K562 (cell line): ENCODE data around the gene LGALS7B. TPM values are rescaled to one million over a fixed set of nuclear protein-coding genes. Genes with fewer than 3 reads are reported as not detected.

Experiments
- GATAD2A ChIP-seq: fragments of 450-650 bp; IDR thresholded peaks from 2 replicates; pipeline ENCODE4 v1.6.1; 2017
- PHF21A ChIP-seq: fragments of 450-650 bp; IDR thresholded peaks from 2 replicates; pipeline ENCODE4 v1.6.1; 2017; ENCODE audit warnings: low read depth, borderline replicate concordance
- STAG1 ChIP-seq: sonication (generic); formaldehyde crosslinking; IDR thresholded peaks from 2 replicates; pipeline ENCODE4 v1.5.0; 2020; ENCODE audit warnings: missing genetic modification reagents, borderline replicate concordance
- ZNF318 ChIP-seq, 2 experiments: fragments of 450-650 bp; IDR thresholded peaks; 2 replicates each; pipeline ENCODE4 v1.6.1; 2016; ENCODE audit warnings: mild to moderate bottlenecking in 2 of 2, borderline replicate concordance in 1 of 2, low read depth in 1 of 2, moderate library complexity in 1 of 2
- polyA plus RNA-seq, 8 experiments: library from polyadenylated mRNA; depleted of rRNA in 4 of 8; stranded (reverse) in 5 of 8; unstranded in 3 of 8; fragments of >200 nt; fragmentation: Nextera tagmentation in 2 of 8; fragmentation: Illumina TruSeq in 1 of 8; extraction: Ambion mirVana in 2 of 8; extraction: Trizol in 1 of 8; gene quantifications; 2 replicates each; pipeline versions ENCODE4 v1.2.1 to v1.2.3, GENCODE V29; 2011 to 2014; ENCODE audit warnings: inconsistent platforms in 1 of 8, missing spikeins in 1 of 8
- total RNA-seq, 7 experiments: library from RNA; depleted of rRNA in 6 of 7; stranded (reverse); fragments of >200 nt in 6 of 7; fragmentation: Illumina TruSeq in 2 of 7; extraction: Trizol in 2 of 7; gene quantifications; 2 replicates each; pipeline versions ENCODE4 v1.2.1 to v1.2.3, GENCODE V29; 2011 to 2021; ENCODE audit warnings: low replicate concordance in 1 of 7

LGALS7B gene
- total and polyA plus RNA-seq, 9 of the 15 experiments (the other 6 are each of a cell fraction or from before 2014, with no cell fraction given): not detected

DNA sequence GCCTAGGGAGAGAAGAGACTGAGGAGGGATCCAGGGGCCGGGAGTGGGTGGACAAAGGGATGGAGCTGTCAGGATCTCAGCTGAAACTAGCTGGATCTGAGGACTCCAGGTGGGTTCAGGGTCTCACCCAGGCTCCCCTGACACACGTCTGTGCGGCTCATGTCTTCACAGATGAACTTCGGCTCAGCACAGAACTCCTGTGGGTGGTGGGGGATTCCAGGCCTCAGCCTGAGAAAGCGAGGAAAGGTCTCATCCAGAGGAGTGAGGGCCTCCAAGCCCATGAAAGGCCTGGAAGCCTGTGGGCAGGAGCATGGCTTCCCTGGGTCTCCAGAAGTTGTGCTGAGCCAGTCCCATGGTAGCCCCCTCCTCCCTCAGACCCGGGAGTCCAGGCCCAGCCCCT is 46.1 kb upstream of the LGALS7B start (continued):
- TF ChIP-seq ZNF318 (IDR thresholded peaks at IDR 0.05; ENCODE audit: borderline replicate concordance in 1 of 2, low read depth in 1 of 2) (no peak), STAG1 (CRISPR knock-in tag) (no peak), GATAD2A (no peak), PHF21A (no peak)
